Measurements from ENCODE around the gene EIF5A. TPM values are rescaled to one million over a fixed set of nuclear protein-coding genes. Genes with fewer than 3 reads are reported as not detected.

EIF5A gene
- 100 to 1,000 TPM; 198 to 280 TPM for total RNA-seq
- 100 to 1,000 TPM; 223 to 232 TPM for polyA plus RNA-seq
- long read RNA-seq, donor 1, transcript EIF5A-205 (6 exons, 1,271 nt): minor isoform, 22 of 271 reads
- long read RNA-seq, donor 1, transcript EIF5A-202 (6 exons, 1,511 nt): major isoform, 219 of 271 reads
- long read RNA-seq, donor 1, transcript EIF5A-201 (6 exons, 1,256 nt): minor isoform, 6 of 271 reads
- long read RNA-seq, donor 1, partial matches to known transcripts: 18 of 271 reads
- long read RNA-seq, donor 1, other reads (novel, unspliced or antisense): 5 of 271 reads
- long read RNA-seq, donor 2, transcript EIF5A-205 (6 exons, 1,271 nt): minor isoform, 5 of 154 reads
- long read RNA-seq, donor 2, transcript EIF5A-202 (6 exons, 1,511 nt): major isoform, 127 of 154 reads
- long read RNA-seq, donor 2, partial matches to known transcripts: 14 of 154 reads
- long read RNA-seq, donor 2, other reads (novel, unspliced or antisense): 4 of 154 reads

- H3K9me3 ChIP-seq (ENCODE audit: control insufficient read depth, low read length): no peaks in the 10 kb centered on the region
- H3K27me3 ChIP-seq (ENCODE audit: control insufficient read depth in 1 of 2, insufficient read depth in 2 of 2, low read length in 1 of 2): no peaks in the 10 kb centered on the region
- H3K4me1 ChIP-seq (ENCODE audit: control insufficient read depth in 1 of 2, insufficient read depth in 2 of 2, low read length in 2 of 2): no peaks in the 10 kb centered on the region
- H3K36me3 ChIP-seq (ENCODE audit: control insufficient read depth in 1 of 2, insufficient read depth in 2 of 2, low read length in 1 of 2): peaks cover 0 to 4% of the 10 kb centered on the region in 2 donors
- ATAC-seq (ENCODE audit: low FRiP score): peak; percentile 97
- 0 to 1% methylated on average over 56 to 64 of the region's 64 CpGs for WGBS, 2 donors
- intact Hi-C loops (cut with DNase I): no loop called here
- DNase-seq: peak; percentile 100
- peak within 1 kb of the TSS; percentile 71 to 74 for H3K27ac ChIP-seq (ENCODE audit: low read depth in 1 of 2, low read length in 2 of 2)
- H3K4me3 ChIP-seq (ENCODE audit: low read length in 2 of 2): peak within 1 kb of the TSS; percentile 59 to 92
Observed at GRCh38 chr17:7306911-7307685, at the start of gene EIF5A. EIF5A (plus strand) TSS chr17:7307628; CDS start chr17:7309636, 2,008 bp downstream.

GRCh38 chr17:7258731-7259554, 48.5 kb upstream of the EIF5A start:
- no peaks in the 10 kb centered on the region for H3K4me1 ChIP-seq (ENCODE audit: control insufficient read depth in 1 of 2, insufficient read depth in 2 of 2, low read length in 2 of 2)
- no peaks in the 10 kb centered on the region for H3K9me3 ChIP-seq (ENCODE audit: control insufficient read depth, low read length)
- peak in 1 of 2 donors; percentile 53 for DNase-seq
- ATAC-seq (ENCODE audit: low FRiP score): no peak
- peaks cover 0 to 8% of the 10 kb centered on the region in 2 donors for H3K36me3 ChIP-seq (ENCODE audit: control insufficient read depth in 1 of 2, insufficient read depth in 2 of 2, low read length in 1 of 2)
- intact Hi-C loops (cut with DNase I): no loop called here
- peaks cover 0 to 3% of the 10 kb centered on the region in 2 donors for H3K27me3 ChIP-seq (ENCODE audit: control insufficient read depth in 1 of 2, insufficient read depth in 2 of 2, low read length in 1 of 2)
- H3K4me3 ChIP-seq (ENCODE audit: low read length in 2 of 2): no peak overlapping the region
- H3K27ac ChIP-seq (ENCODE audit: low read depth in 1 of 2, low read length in 2 of 2): no peak overlapping the region
- 83 to 85% methylated on average over 7 of the region's 7 CpGs for WGBS, 2 donors

- ATAC-seq (ENCODE audit: low FRiP score): no peak
- peaks cover 0 to 3% of the 10 kb centered on the region in 2 donors for H3K27me3 ChIP-seq (ENCODE audit: control insufficient read depth in 1 of 2, insufficient read depth in 2 of 2, low read length in 1 of 2)
- intact Hi-C loops (cut with DNase I): no loop called here
- WGBS, 2 donors: 94 to 97% methylated on average over 6 of the region's 6 CpGs
- peaks cover 0 to 6% of the 10 kb centered on the region in 2 donors for H3K36me3 ChIP-seq (ENCODE audit: control insufficient read depth in 1 of 2, insufficient read depth in 2 of 2, low read length in 1 of 2)
- DNase-seq: no peak
- H3K27ac ChIP-seq (ENCODE audit: low read depth in 1 of 2, low read length in 2 of 2): no peak overlapping the region
- no peak overlapping the region for H3K4me3 ChIP-seq (ENCODE audit: low read length in 2 of 2)
- no peaks in the 10 kb centered on the region for H3K4me1 ChIP-seq (ENCODE audit: control insufficient read depth in 1 of 2, insufficient read depth in 2 of 2, low read length in 2 of 2)
- H3K9me3 ChIP-seq (ENCODE audit: control insufficient read depth, low read length): no peaks in the 10 kb centered on the region
Observed at GRCh38 chr17:7259555-7259889, 47.9 kb upstream of the EIF5A start.

- 81 to 87% methylated on average over 4 of the region's 4 CpGs for WGBS, 2 donors
Observed at GRCh38 chr17:7260151-7260550, 47.3 kb upstream of the EIF5A start.

GRCh38 chr17:7260651-7261378, 46.6 kb upstream of the EIF5A start:
- H3K9me3 ChIP-seq (ENCODE audit: control insufficient read depth, low read length): no peaks in the 10 kb centered on the region
- peaks cover 0 to 3% of the 10 kb centered on the region in 2 donors for H3K27me3 ChIP-seq (ENCODE audit: control insufficient read depth in 1 of 2, insufficient read depth in 2 of 2, low read length in 1 of 2)
- no peak overlapping the region for H3K4me3 ChIP-seq (ENCODE audit: low read length in 2 of 2)
- intact Hi-C loops (cut with DNase I): no loop called here
- WGBS, 2 donors: 6 to 7% methylated on average over 45 to 54 of the region's 54 CpGs
- DNase-seq (peak in 1 of 2 donors; percentile 65), ATAC-seq (ENCODE audit: low FRiP score) (peak; percentile 53)
- no peaks in the 10 kb centered on the region for H3K4me1 ChIP-seq (ENCODE audit: control insufficient read depth in 1 of 2, insufficient read depth in 2 of 2, low read length in 2 of 2)
- no peak overlapping the region for H3K27ac ChIP-seq (ENCODE audit: low read depth in 1 of 2, low read length in 2 of 2)
- peaks cover 0 to 5% of the 10 kb centered on the region in 2 donors for H3K36me3 ChIP-seq (ENCODE audit: control insufficient read depth in 1 of 2, insufficient read depth in 2 of 2, low read length in 1 of 2)

More at GRCh38 chr17:7260151-7260550, 47.3 kb upstream of the EIF5A start:
- intact Hi-C loops (cut with DNase I): no loop called here
- H3K27ac ChIP-seq (ENCODE audit: low read depth in 1 of 2, low read length in 2 of 2): no peak overlapping the region
- no peaks in the 10 kb centered on the region for H3K4me1 ChIP-seq (ENCODE audit: control insufficient read depth in 1 of 2, insufficient read depth in 2 of 2, low read length in 2 of 2)
- H3K9me3 ChIP-seq (ENCODE audit: control insufficient read depth, low read length): no peaks in the 10 kb centered on the region
- H3K36me3 ChIP-seq (ENCODE audit: control insufficient read depth in 1 of 2, insufficient read depth in 2 of 2, low read length in 1 of 2): peaks cover 0 to 5% of the 10 kb centered on the region in 2 donors
- peaks cover 0 to 3% of the 10 kb centered on the region in 2 donors for H3K27me3 ChIP-seq (ENCODE audit: control insufficient read depth in 1 of 2, insufficient read depth in 2 of 2, low read length in 1 of 2)
- no peak overlapping the region for H3K4me3 ChIP-seq (ENCODE audit: low read length in 2 of 2)
- ATAC-seq (ENCODE audit: low FRiP score) (no peak), DNase-seq (no peak)

GRCh38 chr17:7261379-7262191, 45.8 kb upstream of the EIF5A start:
- H3K4me1 ChIP-seq (ENCODE audit: control insufficient read depth in 1 of 2, insufficient read depth in 2 of 2, low read length in 2 of 2): no peaks in the 10 kb centered on the region
- peaks cover 0 to 3% of the 10 kb centered on the region in 2 donors for H3K27me3 ChIP-seq (ENCODE audit: control insufficient read depth in 1 of 2, insufficient read depth in 2 of 2, low read length in 1 of 2)
- H3K4me3 ChIP-seq (ENCODE audit: low read length in 2 of 2): no peak overlapping the region
- H3K9me3 ChIP-seq (ENCODE audit: control insufficient read depth, low read length): no peaks in the 10 kb centered on the region
- DNase-seq (no peak), ATAC-seq (ENCODE audit: low FRiP score) (peak; percentile 15)
- WGBS, 2 donors: 6 to 7% methylated on average over 50 to 71 of the region's 71 CpGs
- H3K36me3 ChIP-seq (ENCODE audit: control insufficient read depth in 1 of 2, insufficient read depth in 2 of 2, low read length in 1 of 2): peaks cover 0 to 4% of the 10 kb centered on the region in 2 donors
- no peak overlapping the region for H3K27ac ChIP-seq (ENCODE audit: low read depth in 1 of 2, low read length in 2 of 2)
- intact Hi-C loops (cut with DNase I): no loop called here

- no peak for DNase-seq
- Histone ChIP-seq H3K4me1 (ENCODE audit: control insufficient read depth in 1 of 2, insufficient read depth in 2 of 2, low read length in 2 of 2) (no peaks in the 10 kb centered on the region), H3K27ac (ENCODE audit: low read depth in 1 of 2, low read length in 2 of 2) (no peak within 1 kb of the TSS), H3K4me3 (ENCODE audit: low read length in 2 of 2) (no peak within 1 kb of the TSS), H3K36me3 (ENCODE audit: control insufficient read depth in 1 of 2, insufficient read depth in 2 of 2, low read length in 1 of 2) (peaks cover 0 to 1% of the 10 kb centered on the region in 2 donors), H3K9me3 (ENCODE audit: control insufficient read depth, low read length) (no peaks in the 10 kb centered on the region), H3K27me3 (ENCODE audit: control insufficient read depth in 1 of 2, insufficient read depth in 2 of 2, low read length in 1 of 2) (peaks cover 0 to 3% of the 10 kb centered on the region in 2 donors)
- 3 to 4% methylated on average over 58 to 64 of the region's 64 CpGs for WGBS, 2 donors
- intact Hi-C loops (cut with DNase I): no loop called here
- peak; percentile 9 for ATAC-seq (ENCODE audit: low FRiP score)
Observed at GRCh38 chr17:7262192-7262934, 45.1 kb upstream of the EIF5A start, which contains the start of gene CLDN7. CLDN7 (minus strand) TSS chr17:7262478; CDS start chr17:7262043, 435 bp downstream.
